Cardiac fibroblast (primary cell): ENCODE measurements around the gene MCOLN1.

Source experiments
- DNase-seq, 2 donors: peaks; one replicate each; pipeline versions ENCODE4 v3.0.0 to v3.0.0-alpha.2; 2010; ENCODE audit warnings: low read depth in 2 of 2
- H3K4me3 ChIP-seq, 2 donors: replicated peaks in 1 of 2; 1 replicate in 1 of 2; 2 replicates in 1 of 2; pipeline ENCODE4 v1.5.1; 2011; ENCODE audit warnings: low read depth in 2 of 2, low read length in 2 of 2, mild to moderate bottlenecking in 2 of 2, moderate library complexity in 1 of 2
- TF ChIP-seq, protein P1 (sequence below): IDR thresholded peaks from one replicate; pipeline ENCODE4 v1.5.1; 2011; ENCODE audit warnings: low read depth, mild to moderate bottlenecking, low read length, inconsistent platforms

The MCOLN1 gene

GRCh38 chr19:7524523-7524922 lies 2.1 kb downstream of the MCOLN1 start:
- TF ChIP-seq, protein P1, sequence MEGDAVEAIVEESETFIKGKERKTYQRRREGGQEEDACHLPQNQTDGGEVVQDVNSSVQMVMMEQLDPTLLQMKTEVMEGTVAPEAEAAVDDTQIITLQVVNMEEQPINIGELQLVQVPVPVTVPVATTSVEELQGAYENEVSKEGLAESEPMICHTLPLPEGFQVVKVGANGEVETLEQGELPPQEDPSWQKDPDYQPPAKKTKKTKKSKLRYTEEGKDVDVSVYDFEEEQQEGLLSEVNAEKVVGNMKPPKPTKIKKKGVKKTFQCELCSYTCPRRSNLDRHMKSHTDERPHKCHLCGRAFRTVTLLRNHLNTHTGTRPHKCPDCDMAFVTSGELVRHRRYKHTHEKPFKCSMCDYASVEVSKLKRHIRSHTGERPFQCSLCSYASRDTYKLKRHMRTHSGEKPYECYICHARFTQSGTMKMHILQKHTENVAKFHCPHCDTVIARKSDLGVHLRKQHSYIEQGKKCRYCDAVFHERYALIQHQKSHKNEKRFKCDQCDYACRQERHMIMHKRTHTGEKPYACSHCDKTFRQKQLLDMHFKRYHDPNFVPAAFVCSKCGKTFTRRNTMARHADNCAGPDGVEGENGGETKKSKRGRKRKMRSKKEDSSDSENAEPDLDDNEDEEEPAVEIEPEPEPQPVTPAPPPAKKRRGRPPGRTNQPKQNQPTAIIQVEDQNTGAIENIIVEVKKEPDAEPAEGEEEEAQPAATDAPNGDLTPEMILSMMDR, result no peak

DNA sequence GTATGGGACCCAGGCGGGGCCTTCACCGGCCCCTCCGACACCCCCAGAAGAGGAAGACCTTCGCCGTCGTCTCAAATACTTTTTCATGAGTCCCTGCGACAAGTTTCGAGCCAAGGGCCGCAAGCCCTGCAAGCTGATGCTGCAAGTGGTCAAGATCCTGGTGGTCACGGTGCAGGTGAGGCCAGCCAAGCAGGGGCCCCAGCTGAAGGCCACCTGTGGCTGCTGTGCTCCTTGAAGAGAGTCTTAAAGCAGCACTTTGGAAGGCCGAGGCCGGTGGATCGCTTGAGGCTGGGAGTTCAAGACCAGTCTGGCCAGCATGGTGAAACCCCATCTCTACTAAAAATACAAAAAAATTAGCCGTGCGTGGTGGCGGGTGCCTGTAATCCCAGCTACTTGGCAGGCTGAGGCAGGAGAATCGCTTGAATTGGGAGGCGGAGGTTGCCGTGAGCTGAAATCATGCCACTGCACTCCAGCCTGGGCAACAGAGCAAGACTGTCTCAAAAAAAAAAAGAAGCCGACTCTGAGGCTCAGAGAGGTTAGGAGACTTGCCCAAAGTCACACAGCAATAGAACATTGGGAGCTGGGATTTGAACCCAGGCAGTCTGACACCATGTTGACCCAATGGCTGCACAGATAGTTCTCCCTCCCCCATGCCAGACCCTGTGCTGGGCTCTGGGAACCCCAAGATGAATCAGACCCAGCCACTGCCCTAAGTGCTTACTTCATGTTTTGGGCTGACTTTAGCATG lies 2.7 kb downstream of the MCOLN1 start:
- TF ChIP-seq, protein P1, result no peak
- no peak overlapping the region for H3K4me3 ChIP-seq
- DNase-seq, result no peak

More at GRCh38 chr19:7524523-7524922, 2.1 kb downstream of the MCOLN1 start:
- H3K4me3 ChIP-seq, result no peak overlapping the region
- DNase-seq, result no peak

GRCh38 chr19:7526059-7526929 lies 3.9 kb downstream of the MCOLN1 start:
- no peak overlapping the region for H3K4me3 ChIP-seq

DNA sequence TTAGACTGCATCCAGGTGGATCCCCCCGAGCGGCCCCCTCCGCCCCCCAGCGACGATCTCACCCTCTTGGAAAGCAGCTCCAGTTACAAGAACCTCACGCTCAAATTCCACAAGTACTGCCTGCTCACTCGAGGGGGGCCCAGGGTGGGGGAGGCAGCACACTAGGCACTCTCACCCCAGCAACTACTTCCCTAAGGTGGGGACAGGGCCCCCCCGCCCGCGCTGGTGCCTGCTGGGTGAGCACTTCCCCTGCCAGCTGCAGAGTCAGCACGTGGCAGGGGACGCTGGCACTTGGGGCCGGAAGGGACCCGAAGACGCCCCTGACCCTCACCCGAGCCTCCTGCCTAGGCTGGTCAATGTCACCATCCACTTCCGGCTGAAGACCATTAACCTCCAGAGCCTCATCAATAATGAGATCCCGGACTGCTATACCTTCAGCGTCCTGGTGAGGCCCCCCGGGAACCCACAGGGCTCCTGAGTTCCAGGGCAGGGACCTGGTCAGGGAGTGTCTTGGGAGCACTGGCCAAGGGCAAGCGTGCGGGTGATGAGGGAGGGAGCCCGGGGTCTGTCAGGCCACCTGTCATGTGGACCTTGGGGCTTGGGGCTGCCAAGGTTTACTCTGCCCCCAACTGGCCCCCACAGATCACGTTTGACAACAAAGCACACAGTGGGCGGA lies 5.2 kb downstream of the MCOLN1 start:
- TF ChIP-seq, protein P1, result no peak
- DNase-seq, result no peak
- no peak overlapping the region for H3K4me3 ChIP-seq

More at GRCh38 chr19:7526059-7526929, 3.9 kb downstream of the MCOLN1 start:
- TF ChIP-seq, protein P1, result no peak
- DNase-seq, result no peak

DNA sequence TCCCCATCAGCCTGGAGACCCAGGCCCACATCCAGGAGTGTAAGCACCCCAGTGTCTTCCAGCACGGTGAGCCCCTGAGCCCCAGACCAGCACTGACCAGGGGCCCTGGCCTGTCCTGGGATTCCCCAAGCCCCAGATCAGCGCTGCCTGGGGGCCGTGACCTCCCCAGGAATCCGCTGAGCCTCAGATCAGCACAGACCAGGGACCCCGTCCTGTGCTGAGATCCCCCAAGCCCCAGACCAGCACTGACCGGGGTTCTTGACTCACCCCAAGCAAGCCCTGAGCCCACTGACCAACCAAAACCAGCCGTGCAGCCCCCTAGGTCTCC lies 5.7 kb downstream of the MCOLN1 start:
- no peak overlapping the region for H3K4me3 ChIP-seq
- TF ChIP-seq, protein P1, result no peak
- DNase-seq, result no peak

GRCh38 chr19:7528522-7529245 lies 6.3 kb downstream of the MCOLN1 start:
- DNase-seq, result no peak
- TF ChIP-seq, protein P1, result no peak
- no peak overlapping the region for H3K4me3 ChIP-seq
